HG03521 (cell line): Measurements from ENCODE around the gene LITAF.

Source experiments
- ATAC-seq: cut with Tn5 transposase; IDR thresholded peaks from one replicate; pipeline ENCODE4 v1.9.1; 2021; ENCODE audit warnings: mild to moderate bottlenecking, moderate library complexity; ENCODE audit not compliant: unreplicated experiment

Gene LITAF

GRCh38 chr16:11499295-11500089 lies 87.2 kb downstream of the LITAF start:
- ATAC-seq = no peak

DNA sequence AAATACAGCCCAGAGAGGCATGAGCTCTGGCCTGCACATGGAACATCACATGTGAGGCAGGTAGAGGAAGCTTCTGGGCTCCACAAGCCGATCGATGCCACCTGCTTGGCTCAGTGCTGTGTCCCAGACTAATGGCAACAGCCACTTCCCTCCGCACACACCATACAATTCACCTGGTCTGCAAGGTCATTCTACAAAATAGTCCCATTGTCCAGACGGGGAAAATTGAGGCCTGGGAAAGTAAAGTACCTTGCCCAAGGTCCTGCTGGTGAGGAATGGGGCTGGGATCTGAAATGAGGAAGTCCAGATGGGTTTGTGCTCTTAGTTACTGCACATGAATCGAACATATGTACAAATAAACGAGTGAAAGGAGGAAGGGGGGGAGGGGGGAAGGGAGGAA lies 88.0 kb downstream of the LITAF start:
- ATAC-seq = no peak

DNA sequence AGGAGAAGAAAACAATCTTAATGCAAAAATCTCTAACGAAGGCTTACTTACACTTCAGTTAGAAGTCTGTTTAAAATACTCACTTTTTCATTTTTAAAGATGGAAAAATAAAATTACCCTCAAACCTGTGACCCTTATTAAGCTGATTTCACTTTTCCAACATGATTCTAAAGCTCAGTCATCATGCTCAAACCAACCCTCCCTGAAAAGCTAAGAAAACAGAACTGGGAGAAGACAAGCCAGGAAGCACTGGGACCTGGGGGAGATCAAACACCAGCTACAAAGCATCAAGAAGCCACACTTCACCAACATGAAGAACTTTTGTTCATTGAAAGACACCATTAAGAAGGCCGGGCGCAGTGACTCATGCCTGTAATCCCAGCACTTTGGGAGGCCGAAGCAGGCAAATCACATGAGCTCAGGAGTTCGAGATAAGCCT lies 88.8 kb downstream of the LITAF start:
- no peak for ATAC-seq
